Measurements from ENCODE around the gene AGAP1.

The AGAP1 gene

DNA sequence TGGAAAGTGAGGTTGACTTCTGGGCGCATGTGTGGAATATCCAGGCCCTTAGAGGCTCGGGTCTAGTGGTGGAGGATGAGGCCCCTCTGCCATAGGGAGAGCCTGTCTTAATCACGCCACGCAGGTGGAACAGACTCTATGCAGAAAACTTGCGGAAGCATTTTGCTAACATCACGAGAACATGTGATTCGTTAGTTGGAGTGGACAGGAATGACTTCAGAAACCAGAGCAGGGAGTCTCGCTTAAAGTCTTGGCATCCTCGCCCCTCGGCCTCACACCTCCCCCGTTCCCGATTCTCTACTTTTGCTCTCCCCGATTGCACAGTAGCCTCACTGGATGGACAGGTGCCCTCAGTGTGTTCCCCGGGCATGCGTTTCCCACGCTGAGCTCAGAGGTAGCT, 340.9 kb downstream of the AGAP1 start:
- DNase-seq = no peak

DNA sequence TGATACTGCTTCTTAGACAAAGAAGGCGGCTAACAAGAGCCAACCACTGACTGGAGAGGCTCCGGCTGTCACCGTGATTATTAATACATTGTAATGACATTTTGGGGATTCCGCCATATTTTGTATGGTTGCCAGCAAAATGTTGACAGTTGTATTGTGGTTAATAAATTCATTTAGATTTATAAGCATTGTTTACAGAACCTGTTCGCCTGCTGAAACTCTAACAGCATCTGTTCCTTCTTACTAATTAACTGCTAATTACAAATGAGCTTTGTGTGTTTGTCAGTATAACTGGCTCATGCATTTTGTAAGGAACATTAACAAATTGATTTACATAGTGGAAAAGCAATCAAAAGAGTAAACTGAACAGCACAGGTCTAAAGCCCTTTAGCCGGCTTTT, 342.0 kb downstream of the AGAP1 start:
- DNase-seq = peak; percentile 77

DNA sequence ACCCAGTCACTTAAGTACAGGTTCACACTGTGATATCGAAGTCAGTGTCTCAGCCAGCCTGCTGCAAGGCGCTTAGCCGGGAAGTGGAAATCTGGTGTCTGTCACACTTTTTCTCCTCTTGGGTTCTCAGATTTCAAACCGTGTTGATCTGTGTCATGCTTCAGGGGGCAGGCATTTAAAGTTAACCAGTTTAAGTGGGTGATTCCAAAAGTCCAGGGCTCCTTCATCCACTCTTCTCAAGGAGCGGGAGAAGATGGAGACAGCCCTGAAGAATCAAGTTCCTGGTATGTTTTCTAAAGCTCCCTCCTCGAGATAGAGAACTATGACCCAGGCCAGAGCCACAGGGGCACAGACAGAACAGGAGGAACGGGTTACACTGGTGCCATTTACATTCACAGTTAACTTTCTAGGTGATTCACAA, 342.7 kb downstream of the AGAP1 start:
- no peak for DNase-seq

DNA sequence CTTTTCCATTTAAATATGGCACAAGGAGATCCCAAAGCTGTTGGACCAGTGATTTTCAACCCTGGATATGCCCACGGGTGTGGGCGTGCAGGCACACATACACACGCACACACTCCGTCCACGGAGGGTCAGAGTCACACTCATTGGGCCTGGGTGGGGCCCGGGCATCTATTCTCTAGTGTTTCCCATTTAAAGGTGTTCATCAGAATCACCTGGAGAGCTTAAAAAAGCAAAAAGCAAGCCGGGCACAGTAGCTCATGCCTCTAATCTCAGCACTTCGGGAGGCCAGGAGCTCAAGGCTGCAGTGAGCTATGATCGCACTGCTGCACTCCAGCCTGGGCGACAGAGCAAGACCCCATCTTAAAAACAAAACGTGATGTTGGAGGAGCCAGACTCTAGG, 345.4 kb downstream of the AGAP1 start:
- DNase-seq = no peak

DNA sequence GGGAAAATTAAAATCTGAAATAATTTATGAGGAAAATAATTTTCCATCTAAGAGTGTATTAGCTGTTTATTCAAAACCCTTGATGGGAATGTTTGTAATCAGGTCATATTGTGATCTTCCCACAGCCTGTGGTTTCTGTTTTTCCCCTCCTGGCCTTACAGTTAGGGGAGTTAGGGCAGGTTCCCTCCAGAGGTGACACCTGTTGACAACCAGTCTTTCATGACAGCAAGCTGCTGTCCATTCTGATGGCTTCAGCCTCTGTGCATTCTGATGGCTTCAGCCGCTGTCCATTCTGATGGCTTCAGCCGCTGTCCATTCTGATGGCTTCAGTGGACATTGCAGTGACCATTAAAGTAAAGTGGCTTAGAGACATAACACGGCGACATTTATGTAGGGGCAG, 346.1 kb downstream of the AGAP1 start:
- DNase-seq = no peak

DNA sequence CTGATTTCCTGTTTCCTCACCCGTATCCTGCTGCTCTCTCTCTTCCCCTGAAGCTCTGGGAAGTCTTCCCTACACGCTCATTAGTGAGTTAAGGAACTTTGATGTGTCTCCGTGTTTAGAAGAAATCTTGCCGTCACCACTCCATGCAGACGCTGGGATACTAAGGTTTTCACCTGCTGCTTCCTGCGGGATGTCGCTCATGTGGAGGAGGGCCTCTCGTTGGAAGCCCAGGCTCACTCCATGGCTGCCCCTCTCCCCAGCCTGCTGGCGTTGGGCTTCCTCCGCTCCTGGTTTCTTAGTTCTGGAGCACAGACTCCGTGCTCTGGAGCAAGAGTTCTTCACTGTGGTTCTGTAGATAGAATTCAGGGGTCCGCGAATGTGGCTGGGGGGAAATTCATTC, 348.0 kb downstream of the AGAP1 start:
- no peak for DNase-seq

DNA sequence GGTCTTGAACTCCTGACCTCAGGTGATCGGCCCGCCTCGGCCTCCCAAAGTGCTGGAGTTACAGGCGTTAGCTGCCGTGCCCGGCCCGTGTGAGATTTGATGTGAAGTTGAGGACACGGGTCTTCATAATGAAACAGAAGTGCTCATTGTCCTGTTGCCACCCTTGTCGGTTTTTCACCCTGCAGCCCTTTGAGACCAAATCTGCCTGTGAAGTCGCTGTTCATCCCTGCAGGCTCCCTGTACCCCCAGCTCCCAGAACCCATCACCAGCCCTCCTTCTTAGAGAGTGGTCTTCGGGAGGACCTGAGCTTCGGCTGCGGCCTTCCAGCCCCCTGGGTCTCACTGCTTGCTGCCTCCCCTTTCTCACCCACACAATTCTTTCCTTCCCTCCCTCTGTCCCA, 349.1 kb downstream of the AGAP1 start:
- DNase-seq = no peak

DNA sequence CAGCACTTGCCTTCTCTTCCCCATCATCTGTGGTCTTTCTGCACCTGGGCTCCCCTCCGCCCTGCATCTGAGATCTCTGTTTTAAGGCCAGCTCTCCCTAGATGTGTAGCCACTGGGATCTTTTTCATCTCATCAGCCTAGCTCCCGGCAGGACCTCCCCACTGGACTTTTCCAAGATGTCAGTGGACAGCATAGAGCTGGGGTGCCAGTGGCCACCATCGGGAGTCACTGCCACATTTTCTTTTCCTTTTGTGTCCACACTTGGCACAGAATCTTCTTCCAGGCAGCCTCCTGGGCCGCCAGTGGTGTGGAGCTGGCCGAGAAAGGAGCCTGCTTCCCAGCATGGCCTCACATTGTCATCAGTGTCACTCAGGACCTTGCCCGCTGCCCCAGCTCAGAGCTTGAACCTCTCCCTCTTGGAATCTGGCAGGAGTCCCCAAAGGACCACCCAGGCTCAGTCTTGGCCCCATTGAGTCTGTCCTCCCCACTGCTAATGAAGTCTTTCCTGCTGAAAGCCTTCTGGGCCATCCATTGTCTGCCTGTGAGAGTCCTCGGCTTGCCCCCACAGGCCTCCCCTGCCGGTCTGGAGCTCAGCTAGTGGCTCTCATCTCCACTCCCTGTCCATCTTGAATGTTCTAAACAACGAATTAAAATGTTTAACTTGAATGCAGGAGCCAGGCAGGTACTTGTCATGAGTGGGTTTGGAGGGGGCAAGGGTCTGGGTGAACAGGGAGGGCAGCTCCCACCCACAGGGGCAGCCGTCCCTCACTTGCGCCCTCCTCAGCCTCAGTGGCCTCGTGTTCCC, 349.9 kb downstream of the AGAP1 start:
- DNase-seq = no peak

DNA sequence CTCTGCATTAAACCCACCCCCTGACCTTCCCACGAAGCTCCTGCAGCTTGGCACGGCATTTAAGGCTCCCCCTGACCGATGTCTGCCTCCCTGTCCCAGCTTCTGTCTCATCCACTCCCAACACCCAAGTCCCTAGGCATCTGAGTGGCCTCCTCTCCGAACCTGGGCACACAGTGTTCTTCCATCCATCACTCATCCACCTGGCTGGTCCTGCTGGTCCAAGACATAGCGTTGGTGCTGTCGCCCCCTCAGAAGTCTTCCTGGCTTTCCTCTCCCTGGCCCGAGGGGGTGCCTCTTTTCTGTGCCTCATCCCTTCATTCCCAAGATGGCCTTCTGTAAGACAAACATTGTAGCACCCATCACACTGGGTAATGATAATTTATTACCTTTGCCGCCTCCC, 350.7 kb downstream of the AGAP1 start:
- DNase-seq = no peak

DNA sequence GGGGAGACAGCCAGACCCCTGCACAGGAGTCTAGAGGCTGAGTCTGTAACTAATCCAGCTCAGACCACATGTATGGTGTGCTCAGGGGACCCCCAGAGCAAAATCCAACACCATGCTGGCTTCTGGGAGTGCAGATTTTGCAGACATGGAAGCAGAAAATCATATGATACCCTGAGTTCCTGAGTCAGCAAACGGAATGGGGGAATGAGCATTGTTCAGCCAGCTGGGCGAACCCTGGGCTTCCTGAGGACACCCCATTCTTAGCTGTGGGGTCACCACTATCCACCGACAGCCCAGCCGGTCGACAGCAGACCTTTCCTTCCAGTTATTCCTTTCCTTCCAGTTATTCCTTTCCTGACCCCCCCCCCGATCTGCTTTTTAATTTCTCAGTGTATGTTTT, 351.4 kb downstream of the AGAP1 start:
- DNase-seq = no peak

DNA sequence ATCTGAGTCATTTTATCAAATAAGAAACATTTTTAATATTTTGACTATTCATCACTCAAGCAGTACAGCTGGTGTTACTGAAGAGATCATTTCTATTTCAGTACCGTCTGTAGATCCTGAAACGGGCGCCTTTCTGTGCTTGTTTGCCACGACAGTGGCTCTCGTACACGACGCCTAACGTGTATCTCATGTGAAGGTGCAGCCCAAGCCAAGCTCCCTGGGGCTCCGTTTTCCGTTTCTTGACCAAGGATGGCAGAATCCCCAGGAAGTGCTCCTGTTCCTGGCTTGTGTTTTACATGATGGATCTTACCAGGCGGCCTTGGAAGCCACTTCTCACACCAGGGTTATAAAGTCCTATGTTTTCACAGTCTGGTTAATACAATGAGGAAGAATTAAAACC, 353.7 kb downstream of the AGAP1 start:
- no peak for DNase-seq

DNA sequence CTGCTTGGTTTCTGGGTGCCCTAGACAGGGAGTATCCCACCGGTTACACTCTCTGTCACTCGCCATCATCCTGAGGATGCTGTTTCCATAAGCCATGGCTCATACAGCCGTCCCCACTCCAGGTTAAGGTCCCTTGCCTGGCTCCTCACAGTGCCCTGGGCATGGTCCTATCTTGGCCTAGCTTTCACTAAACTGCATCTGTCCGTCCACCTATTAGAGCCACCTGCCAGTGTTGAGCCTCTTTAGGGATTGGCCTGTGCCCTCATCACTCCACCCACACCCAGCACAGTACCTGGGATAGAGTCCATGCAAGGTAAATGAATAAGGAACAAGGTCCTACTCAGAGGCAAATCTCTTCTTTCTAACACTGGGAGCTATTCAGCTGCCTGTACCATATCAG, 354.2 kb downstream of the AGAP1 start:
- DNase-seq = no peak

DNA sequence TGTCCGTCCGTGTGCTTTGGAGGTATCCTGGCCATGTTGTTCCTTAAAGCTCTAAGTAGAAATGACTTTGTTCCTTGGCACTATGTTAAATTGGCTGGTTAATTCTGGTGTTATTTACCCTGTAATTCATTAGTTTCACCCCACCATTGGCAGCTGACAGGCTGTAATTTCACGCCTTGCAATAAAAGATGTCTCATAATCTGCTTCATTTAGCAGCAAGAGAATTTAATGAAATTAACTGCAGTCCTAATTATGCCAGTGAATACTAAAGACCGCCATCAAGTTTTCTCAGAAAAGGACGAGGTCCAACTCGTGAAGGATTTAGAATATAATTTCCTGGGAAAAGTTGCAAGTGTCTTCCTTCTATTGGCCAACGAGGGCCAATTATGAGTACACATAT, 355.1 kb downstream of the AGAP1 start:
- no peak for DNase-seq

DNA sequence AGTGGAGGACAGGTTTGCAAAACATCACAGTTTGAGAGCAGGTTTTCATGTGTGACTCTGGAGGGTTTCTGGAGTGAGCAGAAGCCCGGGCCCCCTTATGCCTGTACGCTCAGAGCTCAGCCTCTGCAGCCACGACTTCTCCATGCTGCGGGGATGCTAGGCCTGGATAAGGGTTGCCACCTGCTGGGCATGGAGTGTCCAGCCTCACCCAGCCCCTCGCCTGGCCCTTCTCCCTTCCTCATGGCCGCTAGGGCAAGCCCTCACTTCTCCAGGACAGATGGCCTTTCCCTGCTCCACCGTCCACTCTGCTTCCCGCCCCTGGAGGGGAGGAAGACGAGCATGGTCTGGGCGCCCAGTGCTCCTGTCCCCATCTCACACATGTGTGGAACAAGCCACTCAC, 355.6 kb downstream of the AGAP1 start:
- no peak for DNase-seq

DNA sequence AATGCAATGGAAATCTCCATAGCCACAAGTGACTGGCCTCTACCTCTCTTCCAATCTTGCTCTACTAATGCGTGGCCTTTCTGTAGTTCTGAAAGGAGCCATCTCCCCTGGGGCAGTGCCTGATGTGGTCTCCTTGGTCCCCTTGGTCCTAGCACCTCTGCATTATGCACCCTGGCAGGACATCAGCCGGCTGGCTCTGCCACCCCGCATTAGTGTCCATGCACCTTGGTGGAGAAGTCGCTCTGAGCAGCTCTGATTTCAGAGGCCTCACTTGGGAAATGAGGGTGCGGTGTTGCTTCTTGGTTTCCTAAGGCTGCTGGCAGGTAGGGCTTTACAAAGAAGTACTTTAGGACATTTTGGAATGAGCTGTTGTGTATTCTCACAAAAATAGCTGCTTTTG, 356.4 kb downstream of the AGAP1 start:
- DNase-seq = no peak

DNA sequence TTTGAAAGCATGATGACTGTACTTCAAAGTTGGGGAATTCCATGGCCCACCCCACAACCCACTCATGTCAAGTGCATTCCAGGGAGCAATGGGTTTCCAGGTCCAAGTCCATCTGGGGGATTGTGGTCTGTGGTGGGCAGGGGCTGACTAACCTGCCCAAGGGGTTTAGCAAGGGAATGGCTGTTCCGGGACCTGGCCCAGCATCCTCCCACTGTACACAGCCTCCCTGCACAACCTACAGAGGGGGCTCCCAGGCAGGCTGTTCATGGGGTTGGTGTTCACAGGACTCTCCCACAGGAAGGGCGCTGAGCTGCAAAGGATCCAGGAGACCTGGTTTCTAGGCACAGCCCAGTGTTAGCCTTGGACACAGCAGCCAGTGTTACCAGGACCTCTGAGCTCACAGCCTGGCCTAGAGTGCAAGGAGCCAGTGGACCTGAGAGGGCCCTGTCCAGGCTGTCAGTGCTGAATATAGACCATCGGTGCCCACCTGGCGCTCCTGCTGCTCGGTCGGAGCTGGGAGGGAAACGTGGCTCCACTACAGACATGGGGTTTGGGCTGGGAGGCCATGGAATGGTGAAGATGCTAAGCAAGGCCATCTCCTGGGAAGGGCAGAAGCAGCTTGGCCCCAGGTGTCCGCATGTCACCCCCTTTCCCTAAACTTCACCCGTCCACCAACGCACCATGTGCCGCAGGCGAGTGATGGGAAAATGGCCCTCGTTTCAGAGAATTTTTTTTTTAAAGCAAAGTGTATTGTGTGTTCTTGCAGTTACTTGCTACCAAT, 357.1 kb downstream of the AGAP1 start:
- DNase-seq = no peak

DNA sequence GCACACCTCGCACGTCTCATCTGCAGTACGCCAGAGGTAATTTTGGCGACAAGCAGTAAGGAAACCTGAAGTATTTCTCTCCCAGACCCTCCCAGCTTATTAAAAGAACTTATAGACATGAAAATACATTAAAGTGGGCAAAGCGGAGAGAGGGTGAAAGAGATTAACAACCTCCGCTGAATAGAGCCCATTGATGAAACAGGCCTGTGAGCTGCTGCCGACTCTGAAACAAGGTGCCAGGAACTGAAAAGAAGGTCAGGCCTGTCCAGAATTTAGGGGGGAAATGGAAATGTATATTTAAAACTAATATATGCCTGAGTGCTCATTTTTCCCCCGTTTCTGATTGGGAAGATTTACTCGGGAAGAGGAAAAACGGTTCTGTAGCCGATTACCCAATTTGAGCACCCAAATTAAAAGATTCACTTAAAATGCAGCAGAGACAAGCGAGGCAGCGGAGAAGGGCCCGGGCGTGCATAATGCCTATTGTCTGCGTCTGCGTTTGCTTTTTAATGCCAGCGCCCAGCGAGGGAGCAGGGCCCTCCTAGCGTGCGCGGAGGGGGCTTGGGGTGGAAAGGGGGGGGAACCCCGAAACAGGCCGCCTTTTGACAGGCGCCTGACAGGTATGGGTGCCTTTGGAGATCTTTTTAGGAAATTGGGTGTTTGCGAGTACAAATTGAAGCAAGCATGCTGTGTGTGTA, 358.1 kb downstream of the AGAP1 start:
- no peak for DNase-seq

DNA sequence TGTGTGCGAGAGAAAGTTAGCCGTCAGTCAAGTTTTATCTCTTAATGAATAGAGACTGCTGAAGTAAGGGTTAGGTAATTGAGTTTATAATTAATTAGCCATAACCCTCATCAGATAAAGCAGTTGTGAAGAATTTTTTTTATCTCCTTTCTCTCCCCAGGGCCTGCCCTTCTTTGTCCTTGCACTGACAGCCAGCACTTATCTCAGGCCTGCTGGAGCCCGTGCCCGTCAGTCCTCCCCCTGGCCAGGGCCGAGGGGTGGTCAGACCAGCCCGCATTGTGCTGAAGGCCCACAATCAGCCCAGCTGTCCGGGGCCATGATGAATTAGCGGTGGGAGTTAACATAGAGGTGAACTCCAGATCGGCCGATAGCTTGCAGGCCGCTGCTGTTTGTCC, 358.7 kb downstream of the AGAP1 start:
- no peak for DNase-seq

DNA sequence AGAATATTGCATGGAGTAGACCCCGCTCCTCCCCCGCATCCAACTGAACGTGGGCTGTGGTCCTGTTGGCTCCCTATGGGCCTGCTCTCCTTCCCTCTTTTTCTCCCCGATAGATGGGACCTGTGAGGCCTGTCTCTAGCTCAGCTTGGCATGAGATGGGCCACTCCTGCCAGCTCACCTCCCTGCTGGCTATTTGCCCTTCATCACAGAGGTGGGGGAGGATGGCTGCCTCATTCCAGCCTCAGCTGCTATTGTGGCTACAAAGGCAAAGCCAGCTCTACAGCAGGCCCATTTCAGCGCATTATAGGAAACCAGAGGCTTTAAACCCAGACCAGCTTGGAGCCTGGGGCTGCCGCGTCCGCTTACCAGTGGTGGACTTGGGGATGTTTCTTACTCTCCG, 360.4 kb downstream of the AGAP1 start:
- no peak for DNase-seq

DNA sequence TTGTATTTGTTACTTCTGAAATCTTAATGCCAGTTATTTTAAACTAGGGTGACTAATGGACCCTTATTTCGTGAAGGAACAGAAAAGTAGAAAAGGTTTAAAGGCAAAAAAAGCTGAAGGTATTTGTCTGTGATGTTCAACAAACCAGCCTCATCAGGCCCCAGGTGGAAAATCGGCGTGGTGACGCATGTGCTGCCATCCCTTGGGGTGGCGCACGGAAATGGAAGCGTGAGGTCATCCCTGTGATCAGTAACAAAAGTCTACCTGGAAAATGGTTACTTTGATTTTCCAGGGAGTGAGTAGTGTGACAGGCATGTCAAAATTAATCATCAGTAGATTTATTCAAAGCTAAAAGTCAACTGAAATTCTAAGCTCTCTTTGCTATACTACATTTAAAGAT, 361.2 kb downstream of the AGAP1 start:
- no peak for DNase-seq

DNA sequence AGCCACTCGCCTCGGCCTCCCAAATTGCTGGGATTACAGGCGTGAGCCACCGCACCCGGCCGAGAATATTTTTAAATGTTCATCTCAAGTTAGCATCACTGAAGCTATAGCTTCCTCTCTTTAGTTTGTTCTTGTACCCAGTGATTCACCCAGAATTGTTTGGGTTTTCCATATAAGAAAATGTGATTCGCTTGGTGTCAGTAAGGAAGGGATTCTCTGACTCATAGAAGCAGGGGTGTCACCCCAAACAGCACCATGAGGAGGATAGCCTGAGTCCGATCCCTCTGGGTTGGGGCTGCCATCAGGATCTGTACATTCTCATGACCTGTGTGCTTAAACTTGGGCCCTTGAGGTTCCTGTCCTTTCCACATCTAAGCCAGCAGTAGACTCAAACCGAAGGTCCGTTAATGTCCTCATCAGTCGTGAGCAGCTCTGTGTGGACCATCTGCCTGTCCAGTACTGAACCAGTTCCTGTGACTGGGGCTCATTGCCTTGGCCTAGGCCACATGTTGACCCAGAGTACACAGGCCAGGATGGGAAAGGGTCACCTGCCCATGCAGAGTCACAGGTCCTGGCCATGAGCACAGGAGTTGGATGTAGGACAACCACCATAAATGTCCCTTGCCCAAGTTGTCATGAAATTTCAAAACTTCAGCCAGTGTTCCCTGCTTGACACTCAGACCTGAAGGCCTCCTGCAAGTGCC, 362.5 kb downstream of the AGAP1 start:
- no peak for DNase-seq

DNA sequence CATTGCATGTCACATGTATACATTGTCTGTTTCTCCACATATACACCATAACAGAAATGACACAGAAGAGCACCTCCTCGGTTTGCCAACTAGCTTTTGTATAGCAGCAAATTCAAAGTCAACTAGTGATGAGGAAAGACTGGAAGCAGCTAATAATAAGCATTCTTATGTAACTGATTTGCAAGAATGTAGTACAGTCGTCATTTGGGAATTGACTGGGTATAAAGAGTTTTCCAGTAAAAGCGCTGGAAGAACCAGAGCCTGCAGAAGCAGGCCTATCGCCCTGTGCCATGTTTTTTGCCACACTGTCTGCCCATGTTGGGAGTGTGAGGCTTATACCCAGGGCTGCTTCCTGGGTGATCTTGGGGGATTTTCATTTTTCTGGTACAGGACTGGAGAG, 363.8 kb downstream of the AGAP1 start:
- DNase-seq = no peak

DNA sequence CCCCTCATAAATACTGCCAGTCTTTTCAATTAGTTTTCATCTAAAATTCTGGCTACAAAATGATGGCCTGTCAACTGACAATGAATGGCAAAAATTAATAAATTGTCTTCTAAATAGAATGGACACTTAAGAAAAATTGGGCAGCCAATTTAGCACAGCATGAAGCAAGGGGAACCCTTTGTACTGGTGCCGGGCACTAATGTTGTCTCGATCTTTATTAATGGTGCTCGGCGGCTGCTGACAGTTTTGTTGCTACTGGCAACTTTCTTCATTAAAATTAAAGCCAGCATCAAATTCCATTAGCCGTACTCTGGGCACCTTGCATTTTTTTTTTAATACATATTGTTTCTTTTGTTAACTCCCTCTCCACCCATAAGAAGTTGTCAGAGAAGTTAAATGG, 365.0 kb downstream of the AGAP1 start:
- DNase-seq = no peak
